ENCODE data around the gene TAF1L. TPM values are rescaled to one million over a fixed set of nuclear protein-coding genes. Genes with fewer than 3 reads are reported as not detected.

Gene TAF1L
- total and polyA plus RNA-seq, 2 of the 13 experiments (the other 11 are each of a cell fraction or from before 2014, with no cell fraction given), result not detected

- ATAC-seq, result no peak
- in situ Hi-C loops (cut with HindIII; ENCODE audit: extremely low pct_ligation_motif_present, low pct_unique_long_range_greater_than_20kb), result no loop called here
- intact Hi-C loops (cut with micrococcal nuclease; ENCODE audit: unreplicated experiment), result no loop called here
Observed at GRCh38 chr9:32631991-32632390, 3.5 kb downstream of the TAF1L start.

GRCh38 chr9:32627394-32627954 lies 8.0 kb downstream of the TAF1L start:
- no TSS peak for BruUV-seq (replicated peaks)
- ATAC-seq (no peak), DNase-seq (ENCODE audit: low spot score) (peak; percentile 21), FAIRE-seq (no peak)
- Histone ChIP-seq H3K27ac (ENCODE audit: extremely low read length, insufficient read depth, low read length) (no peak overlapping the region), H3K4me2 (ENCODE audit: low read depth, low read length) (no peak overlapping the region), H3K27me3 (ENCODE audit: control insufficient read depth in 1 of 2, insufficient read depth in 2 of 2, low read length in 2 of 2) (peaks cover 0 to 15% of the 10 kb centered on the region in 2 experiments; a peak in 1 of 5 replicates), H3K9me3 (ENCODE audit: low read length) (no peaks in the 10 kb centered on the region), H3K4me3 (replicated peaks in 1 of 3; ENCODE audit: insufficient read depth in 1 of 3, low read depth in 2 of 3, low read length in 3 of 3) (no peak overlapping the region), H3K4me1 (ENCODE audit: insufficient read depth, low read length) (0 out of 2 replicates have a peak, but pooled peaks cover 5% of the 10 kb centered on the region), H4K20me1 (ENCODE audit: insufficient read depth, low read length) (no peaks in the 10 kb centered on the region), H3K36me3 (replicated peaks in 1 of 2; ENCODE audit: control insufficient read depth in 1 of 2, insufficient read depth in 2 of 2, low read length in 2 of 2) (no peaks in the 10 kb centered on the region), H3K9ac (ENCODE audit: insufficient read depth, low read depth, low read length) (no peak overlapping the region), H2AFZ (ENCODE audit: low read length) (no peak overlapping the region), H3K79me2 (ENCODE audit: insufficient read depth, low read length) (no peaks in the 10 kb centered on the region)
- CTCF ChIA-PET (ENCODE audit: low intra/inter-chr PET ratio, low total read pairs), result no interaction called here
- intact Hi-C loops (cut with micrococcal nuclease; ENCODE audit: unreplicated experiment), result no loop called here
- in situ Hi-C loops (cut with HindIII; ENCODE audit: extremely low pct_ligation_motif_present, low pct_unique_long_range_greater_than_20kb), result no loop called here
- POLR2A ChIA-PET, result no interaction called here
- TF ChIP-seq ZNF710 (CRISPR knock-in tag; IDR thresholded peaks at IDR 0.05; ENCODE audit: borderline replicate concordance) (no peak), ZNF367 (CRISPR knock-in tag; IDR thresholded peaks at IDR 0.05; ENCODE audit: borderline replicate concordance) (no peak), NFE2L2 (IDR thresholded peaks at IDR 0.05; ENCODE audit: low read length) (0 out of 2 replicates have a peak, but pooled peaks have one; percentile 5), CSRNP1 (CRISPR knock-in tag; IDR thresholded peaks at IDR 0.05) (no peak), ZNF709 (CRISPR knock-in tag; IDR thresholded peaks at IDR 0.05) (no peak), ZNF770 (CRISPR knock-in tag; IDR thresholded peaks at IDR 0.05) (no peak), SIX4 (CRISPR knock-in tag; IDR thresholded peaks at IDR 0.05) (0 out of 2 replicates have a peak, but pooled peaks have one; percentile 42), ZNF460 (CRISPR knock-in tag; IDR thresholded peaks at IDR 0.05; ENCODE audit: borderline replicate concordance) (no peak), ATAD3A (CRISPR knock-in tag; IDR thresholded peaks at IDR 0.05) (no peak), BATF2 (CRISPR knock-in tag; IDR thresholded peaks at IDR 0.05) (no peak)

More at GRCh38 chr9:32631991-32632390, 3.5 kb downstream of the TAF1L start:
- DNase-seq (ENCODE audit: low spot score) (peak; percentile 9), FAIRE-seq (peak; percentile 4)
- H3K4me1 ChIP-seq (ENCODE audit: insufficient read depth, low read length), result 0 out of 2 replicates have a peak, but pooled peaks cover 5% of the 10 kb centered on the region
- TF ChIP-seq NFKB2 (CRISPR knock-in tag; IDR thresholded peaks at IDR 0.05; ENCODE audit: borderline replicate concordance) (no peak), CREB1 (IDR thresholded peaks at IDR 0.05) (0 out of 2 replicates have a peak, but pooled peaks have one; percentile 27), CREB1 (CRISPR knock-in tag; IDR thresholded peaks at IDR 0.05) (no peak)
- no peak overlapping the region for H3K4me2 ChIP-seq (ENCODE audit: low read depth, low read length)
- no peak overlapping the region for H3K4me3 ChIP-seq (replicated peaks in 1 of 3; ENCODE audit: insufficient read depth in 1 of 3, low read depth in 2 of 3, low read length in 3 of 3)
- WGBS (ENCODE audit: low lambda C conversion rate), result 2% methylated on average over 9 of the region's 9 CpGs
- CTCF ChIA-PET (ENCODE audit: low intra/inter-chr PET ratio, low total read pairs), result no interaction called here
- peaks cover 0 to 18% of the 10 kb centered on the region in 2 experiments; a peak in 1 of 5 replicates for H3K27me3 ChIP-seq (ENCODE audit: control insufficient read depth in 1 of 2, insufficient read depth in 2 of 2, low read length in 2 of 2)
- POLR2A ChIA-PET, result no interaction called here
- no peaks in the 10 kb centered on the region for H3K36me3 ChIP-seq (replicated peaks in 1 of 2; ENCODE audit: control insufficient read depth in 1 of 2, insufficient read depth in 2 of 2, low read length in 2 of 2)
- no TSS peak for BruUV-seq (replicated peaks)
- no peak overlapping the region for H3K9ac ChIP-seq (ENCODE audit: insufficient read depth, low read depth, low read length)
- H2AFZ ChIP-seq (ENCODE audit: low read length), result no peak overlapping the region
- H4K20me1 ChIP-seq (ENCODE audit: insufficient read depth, low read length), result no peaks in the 10 kb centered on the region
- H3K9me3 ChIP-seq (ENCODE audit: low read length), result no peaks in the 10 kb centered on the region
- H3K79me2 ChIP-seq (ENCODE audit: insufficient read depth, low read length), result no peaks in the 10 kb centered on the region
- H3K27ac ChIP-seq (ENCODE audit: extremely low read length, insufficient read depth, low read length), result no peak overlapping the region
